G401.6 (cell line): ENCODE measurements around the gene AUTS2.

ENCODE experiments used
- FAIRE-seq: peaks from 2 replicates; lab custom pipeline; 2012; peaks lifted over from hg19 to GRCh38; lab: Jason Lieb, UNC

The AUTS2 gene

GRCh38 chr7:69687739-69688433 lies 89.6 kb downstream of the AUTS2 start:
- FAIRE-seq = no peak

GRCh38 chr7:69690329-69690728 lies 92.1 kb downstream of the AUTS2 start:
- no peak for FAIRE-seq

- no peak for FAIRE-seq
Observed at GRCh38 chr7:69691327-69691726, 93.1 kb downstream of the AUTS2 start.

- no peak for FAIRE-seq
Observed at GRCh38 chr7:69691734-69692133, 93.5 kb downstream of the AUTS2 start.

- no peak for FAIRE-seq
Observed at GRCh38 chr7:69692611-69693010, 94.3 kb downstream of the AUTS2 start.

GRCh38 chr7:69693042-69693441 lies 94.8 kb downstream of the AUTS2 start:
- no peak for FAIRE-seq

- no peak for FAIRE-seq
Observed at GRCh38 chr7:69696054-69696591, 97.8 kb downstream of the AUTS2 start.

GRCh38 chr7:69696686-69697685 lies 98.7 kb downstream of the AUTS2 start:
- no peak for FAIRE-seq

- FAIRE-seq = no peak
Observed at GRCh38 chr7:69698109-69698825, 100.0 kb downstream of the AUTS2 start.

- no peak for FAIRE-seq
Observed at GRCh38 chr7:69699931-69700330, 101.7 kb downstream of the AUTS2 start.

- FAIRE-seq = no peak
Observed at GRCh38 chr7:69700331-69700730, 102.1 kb downstream of the AUTS2 start.

GRCh38 chr7:69701288-69701687 lies 103.0 kb downstream of the AUTS2 start:
- no peak for FAIRE-seq

- no peak for FAIRE-seq
Observed at GRCh38 chr7:69702357-69702756, 104.1 kb downstream of the AUTS2 start.

GRCh38 chr7:69703099-69703498 lies 104.8 kb downstream of the AUTS2 start:
- no peak for FAIRE-seq

GRCh38 chr7:69706070-69706469 lies 107.8 kb downstream of the AUTS2 start:
- FAIRE-seq = no peak

GRCh38 chr7:69708857-69709256 lies 110.6 kb downstream of the AUTS2 start:
- FAIRE-seq = no peak

- FAIRE-seq = no peak
Observed at GRCh38 chr7:69710768-69711438, 112.6 kb downstream of the AUTS2 start.

GRCh38 chr7:69714886-69715576 lies 116.8 kb downstream of the AUTS2 start:
- no peak for FAIRE-seq

- no peak for FAIRE-seq
Observed at GRCh38 chr7:69717221-69717620, 118.9 kb downstream of the AUTS2 start.

GRCh38 chr7:69719717-69720116 lies 121.4 kb downstream of the AUTS2 start:
- FAIRE-seq = no peak

- FAIRE-seq = no peak
Observed at GRCh38 chr7:69722843-69723242, 124.6 kb downstream of the AUTS2 start.
